Kidney (tissue), 14 donors: ENCODE data around the gene LINGO3. TPM values are rescaled to one million over a fixed set of nuclear protein-coding genes. Genes with fewer than 3 reads are reported as not detected.

Source experiments
- DNase-seq, 5 donors: peaks; one replicate each; pipeline ENCODE4 v3.0.0-alpha.2; 2013 to 2020
- FAIRE-seq: peaks from 2 replicates; lab custom pipeline; 2012; peaks lifted over from hg19 to GRCh38; lab: Jason Lieb, UNC
- H3K27ac ChIP-seq, 2 donors: one replicate each; pipeline ENCODE4 v1.7.0; 2013; ENCODE audit warnings: low read depth in 2 of 2, low read length in 2 of 2, inconsistent platforms in 1 of 2
- H3K27me3 ChIP-seq: one replicate; pipeline ENCODE4 v1.7.1; 2013; ENCODE audit warnings: low read length, inconsistent platforms; ENCODE audit not compliant: control insufficient read depth, insufficient read depth
- H3K36me3 ChIP-seq, 3 donors: one replicate each; pipeline versions ENCODE4 v1.7.0 to v1.7.1; 2013; ENCODE audit warnings: low read length in 3 of 3, control low read depth in 1 of 3, inconsistent platforms in 1 of 3; ENCODE audit not compliant: insufficient read depth in 3 of 3, control insufficient read depth in 2 of 3
- H3K4me1 ChIP-seq, 3 donors: one replicate each; pipeline versions ENCODE4 v1.7.0 to v1.7.1; 2013; ENCODE audit warnings: low read length in 3 of 3, inconsistent platforms in 1 of 3, low read depth in 1 of 3; ENCODE audit not compliant: control insufficient read depth in 2 of 3, insufficient read depth in 2 of 3
- H3K4me3 ChIP-seq, 3 donors: one replicate each; pipeline versions ENCODE4 v1.7.0 to v1.8.1; 2013; ENCODE audit warnings: low read length in 3 of 3, control low read depth in 1 of 3, inconsistent platforms in 1 of 3
- H3K9ac ChIP-seq, 3 donors: one replicate each; pipeline versions ENCODE4 v1.7.0 to v1.7.1; 2013; ENCODE audit warnings: low read length in 3 of 3, control low read depth in 1 of 3, inconsistent platforms in 1 of 3
- H3K9me3 ChIP-seq, 3 donors: one replicate each; pipeline versions ENCODE4 v1.7.0 to v1.7.1; 2013; ENCODE audit warnings: low read length in 3 of 3, control low read depth in 1 of 3, inconsistent platforms in 1 of 3; ENCODE audit not compliant: control insufficient read depth in 2 of 3, insufficient read depth in 1 of 3
- intact Hi-C: fragments of 100-400 bp; cut with DNase I; formaldehyde crosslinking; loops from one replicate; pipeline ENCODE4 v1.11.1; 2022
- polyA plus RNA-seq: library from polyadenylated mRNA; stranded (reverse); fragments of 350-450 nt; fragmentation: Illumina TruSeq; extraction: RNeasy Lipid Tissue Mini Kit (QIAGEN cat#74804); gene quantifications from one replicate; pipeline ENCODE4 v1.2.3, GENCODE V29; 2014; ENCODE audit warnings: low read depth, low replicate concordance; ENCODE audit not compliant: insufficient read depth
- total RNA-seq: library from RNA; stranded (reverse); fragmentation: NEBNext Ultra II Directional; extraction: Animal tissue kit (Norgen Biotek cat#: 25700); gene quantifications from one replicate; pipeline ENCODE4 v1.2.1, GENCODE V29; 2021
- TF ChIP-seq, protein P1 (sequence below): IDR thresholded peaks from 3 replicates; pipeline ENCODE4 v1.5.1; 2012; ENCODE audit warnings: mild to moderate bottlenecking, moderate library complexity, borderline replicate concordance; ENCODE audit not compliant: insufficient read depth; ENCODE audit errors: extremely low read depth
- donor health status: control.
- donor health status: control.
- donor health status: control.
- donor health status: control.
- donor health status: control.
- donor health status: DM: yes; HTN: yes; CAD: no.
- donor health status: Normal renal cell carcinoma (clear cell type).

The LINGO3 gene
- total and polyA plus RNA-seq, 2 donors from 2014 or later: 0.09 TPM; not detected in 1

DNA sequence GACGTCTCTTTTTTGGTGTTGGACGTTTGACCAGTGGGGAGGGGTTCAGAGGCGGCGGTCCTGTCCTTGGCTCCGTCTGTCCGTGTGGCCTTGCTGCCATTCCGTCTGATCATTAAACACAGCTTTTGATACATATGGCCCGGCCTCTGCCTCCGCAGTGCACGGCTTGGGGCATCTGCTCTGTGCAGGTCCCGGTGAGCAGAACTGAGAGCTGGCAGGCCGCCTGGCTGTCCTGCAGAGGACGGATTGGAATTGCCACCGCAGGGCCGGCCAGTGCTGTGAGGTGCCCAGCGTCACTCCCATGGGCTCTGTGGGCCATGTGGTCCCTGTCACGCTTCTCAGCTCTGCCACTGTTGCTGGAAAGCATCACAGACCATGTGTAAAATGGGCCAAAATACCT is 46.7 kb upstream of the LINGO3 start:
- Histone ChIP-seq H3K4me1 (no peaks in the 10 kb centered on the region), H3K4me3 (no peak overlapping the region), H3K9me3 (no peaks in the 10 kb centered on the region), H3K27ac (no peak overlapping the region), H3K27me3 (peaks cover 3% of the 10 kb centered on the region), H3K9ac (no peak overlapping the region), H3K36me3 (peaks cover 0 to 7% (median 0%) of the 10 kb centered on the region in 3 donors)
- DNase-seq (peak in 1 of 5 donors; percentile 64), FAIRE-seq (no peak)
- intact Hi-C loops: no loop called here
- TF ChIP-seq, protein P1, sequence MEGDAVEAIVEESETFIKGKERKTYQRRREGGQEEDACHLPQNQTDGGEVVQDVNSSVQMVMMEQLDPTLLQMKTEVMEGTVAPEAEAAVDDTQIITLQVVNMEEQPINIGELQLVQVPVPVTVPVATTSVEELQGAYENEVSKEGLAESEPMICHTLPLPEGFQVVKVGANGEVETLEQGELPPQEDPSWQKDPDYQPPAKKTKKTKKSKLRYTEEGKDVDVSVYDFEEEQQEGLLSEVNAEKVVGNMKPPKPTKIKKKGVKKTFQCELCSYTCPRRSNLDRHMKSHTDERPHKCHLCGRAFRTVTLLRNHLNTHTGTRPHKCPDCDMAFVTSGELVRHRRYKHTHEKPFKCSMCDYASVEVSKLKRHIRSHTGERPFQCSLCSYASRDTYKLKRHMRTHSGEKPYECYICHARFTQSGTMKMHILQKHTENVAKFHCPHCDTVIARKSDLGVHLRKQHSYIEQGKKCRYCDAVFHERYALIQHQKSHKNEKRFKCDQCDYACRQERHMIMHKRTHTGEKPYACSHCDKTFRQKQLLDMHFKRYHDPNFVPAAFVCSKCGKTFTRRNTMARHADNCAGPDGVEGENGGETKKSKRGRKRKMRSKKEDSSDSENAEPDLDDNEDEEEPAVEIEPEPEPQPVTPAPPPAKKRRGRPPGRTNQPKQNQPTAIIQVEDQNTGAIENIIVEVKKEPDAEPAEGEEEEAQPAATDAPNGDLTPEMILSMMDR: no peak

DNA sequence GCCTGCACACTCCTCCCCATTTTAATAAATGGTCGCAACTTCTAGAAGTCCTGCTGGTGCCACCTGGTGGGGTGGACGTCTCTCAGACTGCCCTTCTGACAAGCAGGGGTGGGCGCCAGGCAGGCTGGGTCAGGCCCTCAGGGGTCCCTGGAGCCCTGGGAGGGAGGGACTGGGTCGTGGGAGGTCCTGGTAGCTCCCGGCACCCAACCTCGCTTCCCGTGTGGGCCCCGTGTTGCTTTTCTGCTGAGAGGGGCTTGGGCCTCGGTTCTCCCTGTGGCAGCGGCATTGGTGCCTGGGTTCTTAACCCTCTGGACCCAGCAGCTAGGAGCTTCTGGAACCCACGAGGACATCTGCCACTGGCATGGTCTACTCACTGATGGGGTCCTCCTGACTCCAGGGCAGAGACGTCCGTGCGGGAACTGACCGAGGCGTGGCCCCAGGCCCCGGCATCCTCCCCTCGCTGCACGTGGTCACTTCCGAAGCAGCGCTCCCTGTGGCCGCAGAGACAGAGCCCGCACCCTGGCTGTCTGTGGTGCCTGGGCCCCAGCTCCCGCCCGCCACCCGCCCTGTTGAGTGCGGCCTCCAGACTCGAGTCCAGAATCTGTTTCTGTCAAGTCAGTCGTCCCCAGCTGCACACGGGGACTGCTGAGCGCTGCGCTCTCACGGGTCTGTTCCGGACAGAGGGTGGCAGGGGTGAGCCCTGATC is 46.1 kb upstream of the LINGO3 start:
- FAIRE-seq: no peak
- Histone ChIP-seq H3K27me3 (peaks cover 2% of the 10 kb centered on the region), H3K9me3 (no peaks in the 10 kb centered on the region), H3K4me3 (no peak overlapping the region), H3K27ac (no peak overlapping the region), H3K36me3 (peaks cover 0 to 8% (median 0%) of the 10 kb centered on the region in 3 donors), H3K4me1 (no peaks in the 10 kb centered on the region), H3K9ac (no peak overlapping the region)
- TF ChIP-seq, protein P1: no peak
- intact Hi-C loops: no loop called here
- peak in 2 of 5 donors; percentile 47 to 70 for DNase-seq

DNA sequence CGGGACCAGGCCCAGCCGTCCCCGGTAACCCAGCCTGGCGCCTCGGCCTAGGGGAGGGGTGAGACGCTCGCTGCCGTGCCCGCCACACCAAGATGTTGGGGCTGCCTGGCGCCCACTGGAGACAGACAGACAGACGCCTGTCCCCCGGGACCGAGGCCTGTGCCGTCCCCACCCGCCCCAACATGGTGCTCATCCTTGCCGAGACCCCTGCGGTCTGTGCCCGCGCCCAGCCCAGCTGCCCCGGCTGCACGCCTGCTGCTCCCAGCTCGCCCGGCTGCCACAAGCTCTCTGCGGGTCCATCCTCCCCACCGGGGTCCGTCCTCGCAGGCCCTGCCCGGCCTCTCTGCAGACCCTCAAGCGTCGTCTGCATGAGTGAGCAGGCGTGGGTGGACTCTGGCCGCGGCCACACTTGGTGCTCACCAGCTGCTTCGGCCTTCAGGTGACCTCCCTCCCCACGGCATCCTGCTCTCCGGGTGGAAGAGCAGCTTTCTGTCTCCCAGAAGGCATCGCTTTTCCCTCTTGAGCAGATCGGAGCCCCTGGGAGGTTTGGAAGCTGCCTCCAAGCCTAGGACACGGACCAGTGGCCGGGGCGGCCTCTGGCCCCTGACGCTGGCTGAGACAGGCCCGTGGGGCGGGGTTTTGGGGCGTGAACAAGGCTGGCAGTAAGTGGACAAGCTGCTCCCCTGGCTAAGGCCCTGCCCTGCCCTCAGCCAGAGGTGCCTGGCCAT is 45.4 kb upstream of the LINGO3 start:
- Histone ChIP-seq H3K36me3 (peaks cover 0 to 14% (median 5%) of the 10 kb centered on the region in 3 donors), H3K27me3 (no peaks in the 10 kb centered on the region), H3K4me3 (no peak overlapping the region), H3K9me3 (no peaks in the 10 kb centered on the region), H3K9ac (no peak overlapping the region), H3K4me1 (no peaks in the 10 kb centered on the region), H3K27ac (no peak overlapping the region)
- TF ChIP-seq, protein P1: no peak
- intact Hi-C loops: no loop called here
- DNase-seq (peak; percentile 61 to 77 (median 70)), FAIRE-seq (no peak)
